GM12878 (cell line): Measurements from ENCODE around the gene INO80B. TPM values are rescaled to one million over a fixed set of nuclear protein-coding genes. Genes with fewer than 3 reads are reported as not detected.

ENCODE experiments used
- ATAC-seq: fragments of 200-7000 bp; cut with Tn5 transposase; 3 replicates; pipeline ENCODE4 v1.9.1; 2020; ENCODE audit warnings: mild to moderate bottlenecking, moderate library complexity
- BruUV-seq: library from RNA; stranded (reverse); fragments of 400-500 nt; replicated peaks from 2 replicates; lab custom pipeline; 2021; lab: Mats Ljungman, UMichigan
- CTCF ChIA-PET: fragments of 300-600 bp; sonication (Branson Sonifier 250); formaldehyde crosslinking; extraction: SDS; loops from one replicate; lab custom pipeline; 2021; ENCODE audit warnings: inconsistent platforms; lab: Yijun Ruan, JAX
- POLR2A ChIA-PET: fragments of 350-600 bp; formaldehyde crosslinking; extraction: SDS; loops from one replicate; lab custom pipeline; 2021; ENCODE audit warnings: inconsistent platforms; lab: Charles Lee
- RAD21 ChIA-PET: fragments of 300-600 bp; sonication (Branson Sonifier 250); formaldehyde crosslinking; loops from one replicate; lab custom pipeline; 2023; ENCODE audit warnings: antibody characterized with exemption; ENCODE audit not compliant: unreplicated experiment; lab: Charles Lee
- SMC1A ChIA-PET: fragments of 300-600 bp; sonication (Branson Sonifier 250); formaldehyde crosslinking; loops from one replicate; lab custom pipeline; 2023; ENCODE audit not compliant: unreplicated experiment, uncharacterized antibody; lab: Charles Lee
- DNase-seq: peaks from one replicate; pipeline ENCODE4 v3.0.0-alpha.2; 2011; ENCODE audit warnings: low read depth, low spot score
- FAIRE-seq: peaks from 3 replicates; lab custom pipeline; 2011; peaks lifted over from hg19 to GRCh38; lab: Jason Lieb, UNC
- H2AFZ ChIP-seq: 2 replicates; pipeline ENCODE4 v1.6.0; 2011; ENCODE audit warnings: low read depth, low read length, control low read depth; ENCODE audit not compliant: control insufficient read depth
- H3K27ac ChIP-seq: 2 replicates; pipeline ENCODE4 v1.5.1; 2011; ENCODE audit warnings: control low read depth; ENCODE audit not compliant: control insufficient read depth, insufficient read depth
- H3K27me3 ChIP-seq, 2 experiments: replicated peaks in 1 of 2; 2 replicates each; pipeline versions ENCODE4 v1.6.0 to v1.6.1; 2011; ENCODE audit warnings: low read length in 1 of 2; ENCODE audit not compliant: control insufficient read depth in 2 of 2, insufficient read depth in 2 of 2
- H3K36me3 ChIP-seq, 2 experiments: 2 replicates each; pipeline ENCODE4 v1.5.1; 2011; ENCODE audit warnings: low read length in 1 of 2; ENCODE audit not compliant: control insufficient read depth in 2 of 2, insufficient read depth in 2 of 2
- H3K4me1 ChIP-seq: 2 replicates; pipeline ENCODE4 v1.6.1; 2011; ENCODE audit warnings: mild to moderate bottlenecking, low read length, moderate library complexity, mixed read lengths; ENCODE audit not compliant: control insufficient read depth, insufficient read depth
- H3K4me2 ChIP-seq: 2 replicates; pipeline ENCODE4 v1.6.0; 2011; ENCODE audit warnings: control low read depth; ENCODE audit not compliant: control insufficient read depth, insufficient read depth
- H3K4me3 ChIP-seq: fragments of 200-600 bp; sonication (generic); 2 replicates; pipeline ENCODE4 v1.5.1; 2016
- H3K79me2 ChIP-seq: 2 replicates; pipeline ENCODE4 v1.6.0; 2011; ENCODE audit warnings: low read length; ENCODE audit not compliant: control insufficient read depth, insufficient read depth
- H3K9ac ChIP-seq: 2 replicates; pipeline ENCODE4 v1.8.0; 2011; ENCODE audit warnings: low read length, control low read depth, mixed read lengths; ENCODE audit not compliant: control insufficient read depth, insufficient read depth
- H3K9me3 ChIP-seq: replicated peaks from 3 replicates; pipeline ENCODE4 v1.5.1; 2011; ENCODE audit warnings: mild to moderate bottlenecking, low read length; ENCODE audit not compliant: control insufficient read depth, insufficient read depth
- H4K20me1 ChIP-seq: 2 replicates; pipeline ENCODE4 v1.6.0; 2011; ENCODE audit not compliant: control insufficient read depth, insufficient read depth
- CBX3 ChIP-seq: fragments of 200-600 bp; sonication (generic); IDR thresholded peaks from 2 replicates; pipeline ENCODE4 v1.6.1; 2016; ENCODE audit warnings: low read depth, borderline replicate concordance
- EGR1 ChIP-seq, 2 experiments: IDR thresholded peaks; 1 replicate in 1 of 2; 2 replicates in 1 of 2; pipeline ENCODE4 v1.6.1; 2011 to 2012; ENCODE audit warnings: low read depth in 2 of 2, low read length in 2 of 2, borderline replicate concordance in 1 of 2, mild to moderate bottlenecking in 1 of 2, moderate library complexity in 1 of 2
- ELK1 ChIP-seq: IDR thresholded peaks from 2 replicates; pipeline ENCODE4 v1.6.1; 2012; ENCODE audit warnings: low read depth, low read length, improper control_type of control experiment
- ETV6 ChIP-seq, 2 experiments: fragments of 450-650 bp in 1 of 2; IDR thresholded peaks in 1 of 2; conservative IDR thresholded peaks in 1 of 2; 2 replicates each; pipeline ENCODE4 v1.6.1; 2014; ENCODE audit warnings: antibody characterized with exemption in 1 of 2, borderline replicate concordance in 1 of 2, low read depth in 1 of 2, mild to moderate bottlenecking in 1 of 2, moderate library complexity in 1 of 2
- HDAC6 ChIP-seq: fragments of 200-600 bp; sonication (generic); IDR thresholded peaks from one replicate; pipeline ENCODE4 v1.8.0; 2017; ENCODE audit warnings: antibody characterized with exemption; ENCODE audit not compliant: unreplicated experiment
- IKZF1 ChIP-seq: fragments of 450-650 bp; conservative IDR thresholded peaks from 2 replicates; pipeline ENCODE4 v1.6.1; 2017; ENCODE audit warnings: antibody characterized with exemption, mild to moderate bottlenecking
- JUNB ChIP-seq: IDR thresholded peaks from 2 replicates; pipeline ENCODE4 v1.6.1; 2016; ENCODE audit warnings: antibody characterized with exemption, mild to moderate bottlenecking
- MTA2 ChIP-seq: fragments of 450-650 bp; IDR thresholded peaks from 2 replicates; pipeline ENCODE4 v1.6.1; 2016; ENCODE audit warnings: low read depth, mild to moderate bottlenecking, moderate library complexity
- POU2F2 ChIP-seq: IDR thresholded peaks from 3 replicates; pipeline ENCODE4 v1.6.1; 2011; ENCODE audit warnings: low read depth, mild to moderate bottlenecking, low read length, borderline replicate concordance
- RAD51 ChIP-seq: fragments of 450-650 bp; IDR thresholded peaks from 2 replicates; pipeline ENCODE4 v1.6.1; 2016; ENCODE audit warnings: moderate library complexity, mild to moderate bottlenecking, inconsistent platforms
- RELA ChIP-seq: fragments of 450-650 bp; IDR thresholded peaks from 2 replicates; pipeline ENCODE4 v1.8.0; 2014; ENCODE audit warnings: borderline replicate concordance; ENCODE audit not compliant: partially characterized antibody
- SMAD5 ChIP-seq: IDR thresholded peaks from 2 replicates; pipeline ENCODE4 v1.6.1; 2016; ENCODE audit warnings: antibody characterized with exemption, low read depth
- SP1 ChIP-seq: IDR thresholded peaks from one replicate; pipeline ENCODE4 v1.6.1; 2011; ENCODE audit warnings: low read depth, low read length
- ZBTB40 ChIP-seq: fragments of 450-650 bp; IDR thresholded peaks from 2 replicates; pipeline ENCODE4 v1.6.1; 2016; ENCODE audit warnings: mild to moderate bottlenecking, moderate library complexity, borderline replicate concordance
- ZNF687 ChIP-seq: fragments of 450-650 bp; IDR thresholded peaks from 2 replicates; pipeline ENCODE4 v1.6.1; 2017; ENCODE audit warnings: mild to moderate bottlenecking, moderate library complexity
- in situ Hi-C: fragments of 300-500 bp; cut with MboI; formaldehyde crosslinking; loops from 9 replicates; pipeline ENCODE4 v1.14.3; 2018; ENCODE audit warnings: mixed read lengths
- intact Hi-C: fragments of 100-400 bp; cut with micrococcal nuclease; formaldehyde crosslinking; loops from one replicate; pipeline ENCODE4 v1.14.2; 2022; ENCODE audit not compliant: unreplicated experiment
- polyA plus RNA-seq, 11 experiments: library from polyadenylated mRNA; depleted of rRNA in 4 of 11; unstranded in 6 of 11; stranded (reverse) in 5 of 11; fragments of >200 nt; fragmentation: Nextera tagmentation in 4 of 11; fragmentation: Illumina TruSeq in 1 of 11; extraction: Ambion mirVana in 4 of 11; extraction: Trizol in 1 of 11; gene quantifications; 1 replicate in 1 of 11; 2 replicates in 10 of 11; pipeline versions ENCODE4 v1.2.1 to v1.2.3, GENCODE V29; 2011 to 2016; ENCODE audit warnings: inconsistent platforms in 2 of 11, missing spikeins in 2 of 11, low read depth in 1 of 11
- total RNA-seq, 4 experiments: library from RNA; depleted of rRNA in 3 of 4; stranded (reverse); fragments of >200 nt in 3 of 4; fragmentation: Illumina TruSeq in 1 of 4; extraction: Trizol in 1 of 4; gene quantifications; 2 replicates each; pipeline versions ENCODE4 v1.2.1 to v1.2.3, GENCODE V29; 2013 to 2021

INO80B gene
- total and polyA plus RNA-seq, 10 of the 15 experiments (the other 5 are each of a cell fraction or from before 2014, with no cell fraction given): 1.3 to 26.7 (median 11.1) TPM

- ATAC-seq (peak; percentile 99), DNase-seq (peak; percentile 37), FAIRE-seq (peak; percentile 82)
- Histone ChIP-seq H3K9me3 (no peaks in the 10 kb centered on the region), H4K20me1 (no peaks in the 10 kb centered on the region), H3K27me3 (no peaks in the 10 kb centered on the region), H3K36me3 (no peaks in the 10 kb centered on the region), H3K4me3 (no peak overlapping the region), H3K4me2 (no peak overlapping the region), H3K27ac (no peak overlapping the region), H3K79me2 (no peaks in the 10 kb centered on the region), H3K9ac (no peak overlapping the region), H2AFZ (no peak overlapping the region), H3K4me1 (peaks cover 5% of the 10 kb centered on the region; the same call in 1 of the 2 replicates)
- intact Hi-C loops: no loop called here
- in situ Hi-C loops: no loop called here
- ChIA-PET CTCF (interaction anchor here (0.8 to 1.5 kb wide), 6 partner anchors 9 to 285 kb away, joined by 3 to 16 read pairs (median 4); no protein-coding TSS in a partner anchor), RAD21 (interaction anchor here (0.7 to 1.4 kb wide), 4 partner anchors 15 to 156 kb away, joined by 3 to 6 read pairs (median 6); partner anchors contain the start of genes C2orf81 and WDR54), POLR2A (interaction anchor here (0.6 to 1.4 kb wide), 3 partner anchors 15 to 230 kb away, joined by 3 to 7 read pairs (median 3); no protein-coding TSS in a partner anchor), SMC1A (interaction anchor here (0.6 to 1.9 kb wide), 7 partner anchors 10 to 180 kb away, joined by 3 to 14 read pairs (median 3); partner anchors contain the start of genes C2orf81 and WDR54)
- no TSS peak for BruUV-seq
- no peak for TF ChIP-seq HDAC6
- no peak for TF ChIP-seq SP1
- peak; percentile 41 for TF ChIP-seq RELA
- no peak for TF ChIP-seq JUNB
- TF ChIP-seq ETV6 (conservative IDR thresholded peaks at IDR 0.05 in 1 of 2, IDR thresholded peaks at IDR 0.05 in 1 of 2; ENCODE audit: borderline replicate concordance in 1 of 2, low read depth in 1 of 2): no peak
- no peak for TF ChIP-seq IKZF1
- no peak for TF ChIP-seq CBX3
- TF ChIP-seq SMAD5: no peak
- no peak for TF ChIP-seq ZBTB40
- no peak for TF ChIP-seq ZNF687
- peak; percentile 59; the same call in 1 of the 2 replicates for TF ChIP-seq RAD51
- peak; percentile 85; the same call in 2 of the 3 replicates for TF ChIP-seq POU2F2
- TF ChIP-seq ELK1: no peak
- 0 out of 2 replicates have a peak, but pooled peaks have one; percentile 15 for TF ChIP-seq MTA2
- TF ChIP-seq EGR1 (IDR thresholded peaks at IDR 0.05; ENCODE audit: borderline replicate concordance in 1 of 2, low read depth in 2 of 2, low read length in 2 of 2): no peak
These were observed 48.9 kb upstream of the INO80B start for GRCh38 chr2:74406035-74406434.
